Keratinocyte (primary cell): ENCODE data around the gene RHEX.

Experiments
- CTCF ChIP-seq, 3 experiments: IDR thresholded peaks in 1 of 3; conservative IDR thresholded peaks in 1 of 3; optimal IDR thresholded peaks in 1 of 3; 2 replicates in 2 of 3; 3 replicates in 1 of 3; pipeline versions ENCODE3 to v1.5.1; 2011; ENCODE audit warnings: low read length in 3 of 3, mild to moderate bottlenecking in 3 of 3, moderate library complexity in 2 of 3, control low read depth in 1 of 3, inconsistent platforms in 1 of 3; ENCODE audit not compliant: insufficient read depth in 2 of 3; ENCODE audit errors: extremely low read depth in 1 of 3
- EZH2 ChIP-seq: IDR thresholded peaks from one replicate; pipeline ENCODE4 v1.6.1; 2012; ENCODE audit warnings: inconsistent platforms, mild to moderate bottlenecking, low read length, moderate library complexity

DNA sequence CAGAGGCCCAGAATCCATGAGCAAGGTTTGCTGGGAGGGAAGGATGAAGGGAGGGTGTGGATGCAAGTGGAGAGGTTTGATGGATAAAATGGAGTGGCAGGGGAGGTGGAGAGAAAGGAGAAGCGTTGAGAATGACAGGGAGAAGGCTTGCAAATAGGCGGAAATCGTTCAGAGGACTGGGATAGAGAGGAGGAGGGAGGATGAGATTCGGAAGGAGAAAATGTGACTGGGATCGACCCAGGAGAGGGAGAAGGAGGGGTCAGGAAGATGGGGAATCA, 63.8 kb downstream of the RHEX start:
- TF ChIP-seq CTCF (optimal IDR thresholded peaks at IDR 0.05 in 1 of 3, IDR thresholded peaks at IDR 0.05 in 1 of 3, conservative IDR thresholded peaks at IDR 0.05 in 1 of 3; ENCODE audit: extremely low read depth in 1 of 3, insufficient read depth in 2 of 3, low read length in 3 of 3) (no peak), EZH2 (no peak)
